GM18909 (cell line): ENCODE results near the gene MADCAM1.

ENCODE experiments used
- ATAC-seq: cut with Tn5 transposase; IDR thresholded peaks from one replicate; pipeline ENCODE4 v1.9.1; 2021; ENCODE audit warnings: mild to moderate bottlenecking; ENCODE audit not compliant: unreplicated experiment, poor library complexity

The MADCAM1 gene

GRCh38 chr19:506404-507285 is 10.4 kb downstream of the MADCAM1 start:
- peak; percentile 65 for ATAC-seq

GRCh38 chr19:507286-508203 is 11.3 kb downstream of the MADCAM1 start, which contains the start of gene TPGS1:
TPGS1 (plus strand) TSS chr19:507497; CDS start chr19:507507, 10 bp downstream.
- peak; percentile 59 for ATAC-seq

GRCh38 chr19:508204-509150 is 12.2 kb downstream of the MADCAM1 start:
- no peak for ATAC-seq

- ATAC-seq: peak; percentile 38
Observed at GRCh38 chr19:510606-511100, 14.4 kb downstream of the MADCAM1 start.

- ATAC-seq: no peak
Observed at GRCh38 chr19:511101-511851, 15.0 kb downstream of the MADCAM1 start.

GRCh38 chr19:512547-513365 is 16.5 kb downstream of the MADCAM1 start:
- ATAC-seq: no peak

GRCh38 chr19:513368-514165 is 17.3 kb downstream of the MADCAM1 start:
- no peak for ATAC-seq

- no peak for ATAC-seq
Observed at GRCh38 chr19:514166-514663, 17.9 kb downstream of the MADCAM1 start.

GRCh38 chr19:517721-518597 is 21.7 kb downstream of the MADCAM1 start:
- no peak for ATAC-seq

GRCh38 chr19:518598-519231 is 22.4 kb downstream of the MADCAM1 start:
- ATAC-seq: no peak

GRCh38 chr19:519449-519865 is 23.2 kb downstream of the MADCAM1 start:
- ATAC-seq: no peak

GRCh38 chr19:522726-523125 is 26.4 kb downstream of the MADCAM1 start:
- no peak for ATAC-seq

- ATAC-seq: no peak
Observed at GRCh38 chr19:524062-524674, 27.9 kb downstream of the MADCAM1 start.

GRCh38 chr19:525029-525428 is 28.7 kb downstream of the MADCAM1 start:
- no peak for ATAC-seq

GRCh38 chr19:525857-526419 is 29.7 kb downstream of the MADCAM1 start:
- no peak for ATAC-seq
